HG02571 (cell line): ENCODE results near the gene CNOT6.

Experiments used
- ATAC-seq: cut with Tn5 transposase; IDR thresholded peaks from one replicate; pipeline ENCODE4 v1.9.1; 2021; ENCODE audit warnings: mild to moderate bottlenecking, moderate library complexity; ENCODE audit not compliant: unreplicated experiment

Gene CNOT6

GRCh38 chr5:180613814-180614188 lies 119.6 kb downstream of the CNOT6 start:
- no peak for ATAC-seq

GRCh38 chr5:180618487-180618828 lies 124.3 kb downstream of the CNOT6 start:
- no peak for ATAC-seq

- no peak for ATAC-seq
Measured at GRCh38 chr5:180618829-180619562, 124.8 kb downstream of the CNOT6 start.

- ATAC-seq, result no peak
Measured at GRCh38 chr5:180619563-180619915, 125.4 kb downstream of the CNOT6 start.

- ATAC-seq, result no peak
Measured at GRCh38 chr5:180620014-180620413, 125.8 kb downstream of the CNOT6 start.

GRCh38 chr5:180621311-180621710 lies 127.1 kb downstream of the CNOT6 start:
- no peak for ATAC-seq

- ATAC-seq, result no peak
Measured at GRCh38 chr5:180622910-180623309, 128.7 kb downstream of the CNOT6 start.

GRCh38 chr5:180623411-180623834 lies 129.2 kb downstream of the CNOT6 start:
- no peak for ATAC-seq

- no peak for ATAC-seq
Measured at GRCh38 chr5:180623844-180624243, 129.7 kb downstream of the CNOT6 start.

- ATAC-seq, result no peak
Measured at GRCh38 chr5:180624587-180624986, 130.4 kb downstream of the CNOT6 start.

GRCh38 chr5:180625125-180625790 lies 131.1 kb downstream of the CNOT6 start:
- no peak for ATAC-seq

- ATAC-seq, result no peak
Measured at GRCh38 chr5:180625791-180626660, 131.8 kb downstream of the CNOT6 start.

- ATAC-seq, result no peak
Measured at GRCh38 chr5:180626661-180627385, 132.6 kb downstream of the CNOT6 start.

- ATAC-seq, result no peak
Measured at GRCh38 chr5:180627386-180628120, 133.4 kb downstream of the CNOT6 start.
